HG02759 (cell line): Measurements from ENCODE around the gene SLC47A1.
"Not testable (repeated sequence)": the region's sequence is repeated elsewhere in the genome, so short reads cannot be mapped to it uniquely, and the experiment has no call there.

Experiments used
- ATAC-seq: cut with Tn5 transposase; IDR thresholded peaks from one replicate; pipeline ENCODE4 v1.9.1; 2021; ENCODE audit warnings: mild to moderate bottlenecking, moderate library complexity; ENCODE audit not compliant: unreplicated experiment

Gene SLC47A1

DNA sequence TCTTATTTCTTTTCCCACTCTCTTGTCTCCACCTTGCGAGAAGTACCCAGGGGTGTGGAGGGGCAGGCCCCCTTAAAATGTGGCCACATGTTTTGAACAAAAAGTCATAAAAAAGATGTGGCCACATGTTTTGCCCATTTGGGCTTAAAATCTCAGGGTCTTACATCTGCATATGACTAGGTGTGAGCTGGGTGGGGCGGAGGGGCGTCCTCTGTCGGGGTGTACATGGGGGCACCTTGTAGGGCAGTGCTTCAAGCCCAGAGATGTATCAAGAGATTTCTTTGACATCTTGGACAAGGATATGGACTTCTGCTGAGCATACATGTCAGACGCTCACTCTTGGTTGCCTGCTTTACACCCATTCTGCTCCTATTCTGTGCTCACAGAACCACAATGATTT, 13.0 kb upstream of the SLC47A1 start:
- ATAC-seq, result no peak

DNA sequence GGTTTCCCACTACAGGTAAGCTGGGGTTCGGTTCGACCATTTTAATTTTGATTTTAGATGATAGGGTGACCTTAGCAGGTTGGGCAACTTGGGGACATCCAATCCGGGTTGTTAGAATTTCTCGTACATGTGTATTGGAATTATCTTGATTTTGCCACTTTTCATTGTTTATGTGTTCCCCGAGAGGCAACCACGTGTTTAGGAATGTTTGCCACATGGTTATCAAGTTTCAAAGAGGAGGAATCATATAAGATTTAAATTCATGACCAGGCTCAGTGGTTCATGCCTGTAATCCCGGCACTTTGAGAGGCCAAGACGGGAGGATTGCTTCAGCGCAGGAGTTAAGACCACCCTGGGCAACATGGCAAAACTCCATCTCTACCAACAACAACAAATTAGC, 10.0 kb upstream of the SLC47A1 start:
- no peak for ATAC-seq

DNA sequence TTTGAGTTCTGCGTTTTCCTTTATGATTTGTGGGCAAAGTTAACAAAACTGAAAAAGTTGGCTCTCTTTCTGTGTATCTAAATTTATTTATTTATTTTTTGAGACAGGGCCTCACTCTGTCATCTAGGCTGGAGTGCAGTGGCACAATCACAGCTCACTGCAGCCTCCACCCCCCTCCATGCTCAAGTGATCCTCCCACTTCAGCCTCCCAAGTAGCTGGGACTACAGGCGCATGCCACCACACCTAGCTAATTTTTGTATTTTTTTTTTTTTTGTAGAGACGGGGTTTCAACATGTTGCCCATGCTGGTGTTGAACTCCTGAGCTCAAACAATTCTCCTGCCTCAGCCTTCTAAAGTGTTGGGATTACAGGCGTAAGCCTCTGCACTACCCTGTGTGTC, 6.7 kb upstream of the SLC47A1 start:
- not testable (repeated sequence) for ATAC-seq

DNA sequence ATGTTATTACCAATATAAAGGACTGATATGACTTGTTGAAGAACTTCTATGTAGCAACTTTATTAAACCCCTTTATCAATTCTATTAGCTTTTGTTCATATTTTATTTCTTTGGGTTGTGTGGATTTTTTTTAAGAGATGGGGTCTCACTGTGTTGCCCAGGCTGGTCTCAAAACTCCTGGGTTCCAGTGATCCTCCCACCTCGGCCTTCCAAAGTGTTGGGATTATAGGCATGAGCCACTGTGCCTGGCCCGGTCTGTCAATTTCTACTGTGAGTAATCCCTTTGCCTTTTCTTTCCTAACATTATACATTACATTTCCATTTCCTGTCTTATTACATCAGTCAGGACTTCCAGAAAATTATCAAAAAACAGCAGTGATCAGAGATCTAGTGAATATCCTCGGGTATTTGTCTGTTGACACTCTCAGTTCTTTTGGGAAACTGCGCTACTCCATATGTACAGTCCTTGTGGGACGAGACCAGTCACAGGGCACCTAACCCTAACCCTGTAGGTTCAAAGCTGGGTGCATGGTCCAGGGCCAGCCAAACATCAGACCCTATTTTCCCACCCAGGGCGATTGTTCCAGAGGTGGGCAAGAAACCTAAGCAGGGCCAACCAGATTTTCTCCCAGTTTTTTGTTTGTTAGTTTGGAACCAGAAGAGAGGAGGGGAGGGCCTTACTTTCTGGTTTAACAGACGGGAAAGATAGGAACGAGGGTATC, 1.7 kb upstream of the SLC47A1 start:
- ATAC-seq, result no peak

- no peak for ATAC-seq
Observed at GRCh38 chr17:19533036-19533717, 477 bp upstream of the SLC47A1 start.

GRCh38 chr17:19534562-19535149, 1.0 kb downstream of the SLC47A1 start:
- ATAC-seq, result no peak

DNA sequence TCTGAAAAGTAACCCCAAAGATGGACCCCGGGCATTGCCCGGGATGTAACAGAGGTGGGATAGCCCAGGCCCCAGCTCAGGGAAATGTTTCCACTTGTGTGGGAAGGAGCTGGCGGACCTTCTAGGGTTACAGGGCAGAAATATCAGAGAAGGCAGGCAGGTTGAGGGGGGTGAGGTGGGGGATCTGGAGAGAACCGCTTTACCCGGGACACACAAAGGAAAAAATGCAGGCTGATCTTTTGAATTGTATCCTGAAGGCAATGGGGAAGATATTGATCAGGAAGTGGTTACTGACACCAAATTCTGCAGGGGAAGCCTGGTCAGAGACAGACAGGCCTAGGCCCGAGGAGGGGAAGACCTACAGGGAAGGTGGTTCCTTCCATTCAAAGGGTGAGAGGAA, 3.5 kb downstream of the SLC47A1 start:
- ATAC-seq, result no peak

- ATAC-seq, result no peak
Observed at GRCh38 chr17:19538095-19539039, 4.7 kb downstream of the SLC47A1 start.

GRCh38 chr17:19539040-19539399, 5.4 kb downstream of the SLC47A1 start:
- no peak for ATAC-seq

GRCh38 chr17:19539841-19540311, 6.2 kb downstream of the SLC47A1 start:
- ATAC-seq, result no peak

- ATAC-seq, result no peak
Observed at GRCh38 chr17:19540706-19541370, 7.2 kb downstream of the SLC47A1 start.

- ATAC-seq, result no peak
Observed at GRCh38 chr17:19541445-19541844, 7.8 kb downstream of the SLC47A1 start.

DNA sequence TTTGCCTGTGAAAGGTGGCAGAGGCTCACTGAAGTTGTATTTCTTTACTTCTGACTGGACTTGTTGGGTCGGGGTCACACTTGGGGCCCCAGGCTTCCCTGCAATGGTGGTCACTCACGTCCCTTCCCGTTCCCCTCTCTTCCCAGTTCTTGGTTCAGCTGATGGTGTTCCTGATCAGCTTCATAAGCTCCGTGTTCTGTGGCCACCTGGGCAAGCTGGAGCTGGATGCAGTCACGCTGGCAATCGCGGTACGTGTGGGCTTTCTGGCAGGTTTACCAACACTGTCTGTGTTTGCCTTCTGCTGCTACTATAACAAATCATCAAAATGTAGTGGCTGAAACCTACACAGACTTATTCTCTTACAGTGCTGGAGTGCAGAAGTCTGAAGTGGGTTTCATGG, 8.6 kb downstream of the SLC47A1 start:
- ATAC-seq, result no peak

GRCh38 chr17:19544366-19544765, 10.7 kb downstream of the SLC47A1 start:
- ATAC-seq, result no peak

GRCh38 chr17:19546289-19547065, 12.8 kb downstream of the SLC47A1 start:
- no peak for ATAC-seq

DNA sequence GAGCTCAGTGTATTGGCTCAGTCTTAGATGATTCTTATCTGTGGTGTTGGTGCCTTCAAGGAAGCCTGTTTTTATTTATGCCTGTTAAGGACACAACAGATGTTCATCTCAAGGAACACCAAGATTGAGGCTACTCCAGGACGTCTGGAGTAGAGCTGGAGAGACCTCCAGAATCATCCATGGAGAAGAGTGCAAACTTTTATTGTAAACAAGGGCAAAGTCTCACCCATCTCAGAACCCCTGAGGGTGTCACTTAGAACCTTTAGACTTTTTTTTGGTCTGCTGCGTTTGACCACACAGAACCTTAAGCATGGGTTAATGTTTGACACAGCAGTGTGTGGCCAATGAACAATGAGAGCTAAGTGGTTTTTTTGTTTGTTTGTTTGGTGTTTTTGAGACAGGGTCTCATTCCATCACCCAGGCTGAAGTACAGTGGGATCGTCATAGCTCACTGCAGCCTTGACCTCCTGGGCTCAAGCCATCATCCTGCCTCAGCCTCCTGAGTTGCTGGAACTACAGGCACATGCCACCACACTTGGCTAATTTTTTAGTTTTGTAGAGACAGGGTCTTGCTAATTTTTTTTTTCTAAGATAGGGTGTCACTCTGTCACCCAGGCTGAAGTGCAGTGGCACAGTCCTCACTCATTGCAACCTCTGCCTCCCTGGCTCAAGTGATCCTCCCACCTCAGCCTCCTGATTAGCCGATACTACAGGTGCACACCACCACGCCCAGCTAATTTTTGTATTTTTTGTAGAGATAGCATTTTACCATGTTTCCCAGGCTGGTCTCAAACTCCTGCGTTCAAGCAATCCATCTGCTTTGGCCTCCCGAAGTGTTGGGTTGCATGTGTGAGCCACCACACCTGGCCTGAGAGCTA, 16.3 kb downstream of the SLC47A1 start:
- ATAC-seq, result no peak

GRCh38 chr17:19551165-19551564, 17.5 kb downstream of the SLC47A1 start:
- no peak for ATAC-seq

DNA sequence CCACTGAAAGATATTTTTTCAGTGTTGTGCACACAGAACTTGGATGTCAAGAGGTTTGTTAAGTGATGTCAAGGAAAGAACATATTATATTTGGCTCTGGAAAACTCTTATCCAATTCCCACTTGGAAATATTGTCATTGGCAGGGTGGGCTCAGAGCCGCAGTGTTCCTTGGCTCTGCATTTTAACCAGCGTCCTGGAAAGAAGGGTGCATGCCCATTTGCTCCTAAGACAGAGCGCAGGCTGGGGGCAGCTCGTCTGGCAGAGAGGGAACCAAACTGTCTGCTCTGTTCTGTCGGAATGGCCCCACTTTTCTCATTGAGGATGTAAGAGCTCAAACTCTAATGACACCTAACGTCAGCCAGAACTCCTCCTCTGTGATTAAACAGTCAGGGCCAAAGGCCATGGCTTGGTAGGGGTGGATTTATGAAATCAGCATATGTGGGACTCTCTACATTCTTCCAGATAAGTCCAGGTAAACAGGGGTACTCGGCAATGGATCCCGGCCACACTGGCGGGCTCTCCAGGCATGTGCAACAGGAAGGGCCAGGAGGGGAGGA, 18.0 kb downstream of the SLC47A1 start:
- ATAC-seq, result no peak
